Measurements from ENCODE around the gene PEX14.

PEX14 gene

DNA sequence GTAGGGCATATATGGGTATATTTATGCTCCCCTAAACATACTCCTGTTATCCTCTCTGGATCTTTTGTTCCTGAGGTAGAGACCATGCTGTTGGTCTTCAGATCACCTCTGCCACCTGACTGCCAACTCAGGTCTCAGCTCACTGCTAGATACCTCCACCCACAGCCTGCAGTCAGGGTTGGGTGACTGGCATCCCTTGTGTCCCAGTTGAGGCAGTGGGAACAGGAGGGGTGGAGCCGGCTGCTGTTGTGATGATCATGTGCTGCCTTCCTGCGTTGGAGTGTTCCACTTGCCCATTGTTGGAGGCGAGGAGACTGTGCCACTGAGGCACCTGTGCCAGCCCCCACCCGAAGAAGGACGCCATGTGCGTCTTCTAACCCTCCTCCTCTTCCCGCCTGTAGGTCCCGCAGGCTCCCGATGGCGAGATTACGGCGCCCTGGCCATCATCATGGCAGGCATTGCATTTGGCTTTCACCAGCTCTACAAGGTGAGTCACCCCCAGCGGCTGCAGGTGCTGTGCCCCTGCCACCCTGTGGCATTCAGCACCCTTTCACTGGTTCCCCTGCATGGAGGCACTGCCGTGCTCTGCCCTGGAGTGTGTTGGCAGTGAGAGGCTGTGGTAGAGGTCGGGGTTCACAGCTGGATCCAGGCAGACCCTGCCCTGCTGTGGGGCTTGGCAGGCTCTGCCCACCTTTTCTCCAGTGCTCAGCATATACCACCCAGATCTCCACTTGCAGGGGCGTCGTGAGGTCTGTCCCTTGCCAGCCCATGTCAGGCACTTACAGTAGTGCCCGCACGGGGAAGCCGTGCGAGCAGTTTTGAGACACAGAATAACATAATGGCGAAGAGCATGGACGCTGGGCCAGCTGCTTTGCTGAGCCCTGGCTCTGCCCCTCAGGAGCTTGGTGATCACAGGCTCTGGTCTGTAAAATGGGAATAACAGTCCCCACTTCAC lies 143.5 kb downstream of the PEX14 start:
- no peak for DNase-seq (ENCODE audit: low read depth)

DNA sequence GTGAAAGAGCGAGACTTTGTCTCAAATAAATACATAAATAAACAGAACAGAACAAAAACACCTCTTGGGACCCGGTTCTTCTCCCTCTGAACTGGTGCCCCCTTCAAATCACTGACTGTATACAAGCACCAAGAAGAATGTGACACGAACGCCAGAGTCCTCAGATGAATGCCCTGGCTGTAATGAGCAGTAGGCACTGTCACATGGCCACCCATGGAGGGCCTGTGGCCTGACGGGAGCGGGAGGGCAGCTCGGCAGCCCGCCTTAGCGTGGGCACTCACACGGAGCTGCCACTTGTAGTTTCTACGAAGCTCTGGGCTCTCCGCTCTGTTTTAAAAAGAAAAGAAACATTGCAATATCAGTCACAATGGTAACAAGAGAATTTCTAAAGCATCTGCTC lies 146.0 kb downstream of the PEX14 start:
- DNase-seq (ENCODE audit: low read depth): no peak

DNA sequence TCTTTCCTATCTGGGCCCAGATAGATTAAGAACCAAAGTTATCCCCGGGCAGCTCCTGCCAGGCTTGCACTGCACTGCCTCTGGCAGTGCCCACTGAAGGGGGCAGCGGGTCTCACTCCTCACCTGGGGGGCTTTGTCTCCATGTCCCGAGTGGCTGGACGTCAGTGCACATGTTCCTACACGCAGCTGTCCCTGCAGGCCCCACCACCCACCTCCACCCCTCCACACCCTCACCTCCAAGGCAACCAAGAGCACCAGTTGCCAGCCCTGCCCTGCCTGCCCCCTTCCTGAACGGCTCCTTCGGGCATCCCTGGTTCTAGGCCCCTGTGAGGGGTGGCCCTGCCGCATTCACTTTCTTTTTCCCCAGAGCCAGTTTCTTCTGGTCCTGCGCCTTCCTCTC lies 147.2 kb downstream of the PEX14 start:
- DNase-seq (ENCODE audit: low read depth): no peak

DNA sequence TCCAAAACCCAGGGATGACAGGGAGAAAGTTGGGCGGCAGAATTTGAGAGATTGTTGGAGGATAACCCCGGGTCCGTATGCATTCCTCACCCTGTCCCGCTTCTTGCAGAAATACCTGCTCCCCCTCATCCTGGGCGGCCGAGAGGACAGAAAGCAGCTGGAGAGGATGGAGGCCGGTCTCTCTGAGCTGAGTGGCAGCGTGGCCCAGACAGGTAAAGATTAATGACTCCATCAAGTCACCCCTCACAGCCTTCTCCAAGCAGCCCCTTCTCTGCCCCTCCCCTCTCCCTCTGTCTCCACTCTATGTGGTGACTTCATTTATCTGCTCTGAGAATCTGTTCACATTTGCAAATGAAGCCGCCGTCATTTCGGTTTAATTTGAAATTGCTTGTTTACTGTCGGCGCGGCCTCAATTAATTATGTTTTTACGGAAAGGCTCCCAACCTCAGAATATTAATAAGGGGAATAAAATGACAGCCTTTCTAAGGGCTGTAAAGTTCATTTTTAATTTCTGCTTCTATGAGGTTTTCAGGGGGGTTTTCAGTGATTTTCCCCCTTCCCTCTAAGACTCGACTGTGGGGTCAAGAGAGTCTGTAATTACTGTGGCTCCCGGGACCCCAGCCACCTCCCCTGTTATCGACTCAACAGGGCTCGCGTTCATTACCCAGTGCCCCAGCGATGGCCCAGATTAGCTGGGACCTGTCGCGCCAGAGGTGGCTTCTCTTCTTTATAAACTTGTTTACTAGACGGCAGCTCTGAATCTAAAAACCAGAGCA lies 148.3 kb downstream of the PEX14 start:
- DNase-seq (ENCODE audit: low read depth): no peak

DNA sequence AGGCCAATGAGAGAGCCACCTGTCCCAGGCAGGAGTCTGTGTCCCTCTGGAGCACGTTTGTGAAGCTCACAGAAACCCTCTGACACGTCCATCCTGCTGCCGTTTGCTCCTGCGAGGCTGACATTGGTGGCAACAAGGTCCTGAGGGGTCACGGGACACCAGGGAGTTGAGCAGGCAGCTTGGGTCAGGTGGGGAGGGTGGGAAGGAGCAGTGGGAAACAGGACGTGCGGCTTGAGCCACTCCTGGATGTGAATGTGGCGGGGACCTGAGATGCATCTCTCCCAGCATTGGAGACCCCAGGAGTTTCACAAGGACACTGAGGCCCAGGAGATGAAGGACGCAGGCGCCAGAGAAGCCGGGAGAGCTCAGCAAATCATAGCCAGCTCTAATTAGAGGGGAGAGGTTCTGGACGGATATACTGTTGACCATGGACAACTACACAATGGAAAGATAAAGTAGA lies 149.0 kb downstream of the PEX14 start:
- no peak for DNase-seq (ENCODE audit: low read depth)

DNA sequence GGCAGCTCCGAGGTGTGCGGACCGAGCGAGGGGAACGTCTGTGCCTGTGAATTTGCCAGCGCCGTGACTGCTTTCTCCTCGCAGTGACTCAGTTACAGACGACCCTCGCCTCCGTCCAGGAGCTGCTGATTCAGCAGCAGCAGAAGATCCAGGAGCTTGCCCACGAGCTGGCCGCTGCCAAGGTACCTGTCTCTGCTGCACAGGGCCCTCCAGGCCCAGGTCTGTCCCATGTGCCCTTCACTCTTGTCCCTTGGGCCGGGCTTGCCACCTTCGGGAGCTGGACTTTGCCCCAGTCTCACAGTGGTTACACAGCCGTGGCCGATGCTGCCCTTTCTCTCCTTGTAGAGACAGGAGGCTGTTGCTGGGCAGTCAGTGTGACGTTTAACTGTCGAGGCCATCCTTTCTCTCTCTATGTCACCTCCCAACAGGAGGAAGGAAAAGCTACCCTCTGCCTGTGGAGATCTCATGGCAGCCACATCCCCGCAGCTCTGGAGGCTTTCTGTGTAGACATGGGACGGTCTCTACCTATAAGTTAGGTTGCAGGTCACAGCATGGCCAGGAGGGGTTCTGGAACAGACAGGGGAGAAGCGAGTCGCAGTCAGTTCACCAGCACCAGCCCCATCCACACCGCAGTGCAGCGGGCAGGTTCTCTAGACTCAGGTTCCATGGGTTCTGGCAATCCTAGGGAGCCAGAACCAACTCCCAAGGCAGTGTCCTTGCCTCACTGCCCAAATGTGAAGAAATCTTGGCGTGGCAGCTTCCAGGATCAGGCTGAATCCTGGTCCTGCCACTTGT lies 149.7 kb downstream of the PEX14 start:
- DNase-seq (ENCODE audit: low read depth): no peak

DNA sequence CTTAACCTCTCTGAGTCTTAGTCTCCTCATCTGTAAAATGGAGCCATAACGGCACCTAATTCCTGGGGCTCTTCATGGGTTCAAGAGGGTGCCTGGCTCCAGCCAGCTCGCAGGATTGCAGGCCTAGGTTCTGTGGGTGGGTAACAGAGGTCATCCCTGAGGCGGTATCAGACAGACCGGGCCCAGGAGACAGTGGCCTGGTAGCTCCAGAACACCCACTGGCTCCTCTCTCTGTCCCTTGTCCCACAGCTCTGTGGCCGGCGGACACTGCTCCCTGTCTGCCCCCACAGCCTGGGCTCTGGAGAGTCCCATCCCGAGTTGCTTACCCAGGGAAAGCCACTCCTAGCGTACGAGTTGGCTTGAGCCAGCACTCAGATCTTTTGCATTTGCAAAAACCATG lies 150.3 kb downstream of the PEX14 start:
- DNase-seq (ENCODE audit: low read depth): no peak

DNA sequence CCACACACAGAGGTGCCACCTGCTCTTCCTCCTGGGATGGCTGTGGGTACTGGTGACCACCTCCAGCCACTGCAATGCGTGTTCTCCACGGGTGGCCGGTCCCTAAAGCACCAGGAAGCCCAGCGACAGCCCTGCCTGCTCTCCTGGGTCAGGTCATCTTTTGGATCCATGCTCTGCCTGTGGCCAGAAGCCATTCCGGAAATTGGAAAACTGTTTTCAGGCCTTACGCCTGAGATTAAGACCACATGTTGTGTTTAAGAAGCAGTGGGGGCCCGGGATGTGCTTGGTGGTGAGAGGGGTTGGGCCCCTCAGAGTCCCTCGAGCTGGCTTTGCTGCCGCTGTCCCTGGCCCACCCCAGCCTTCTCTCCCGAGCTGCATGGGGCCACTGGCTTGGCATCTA lies 150.8 kb downstream of the PEX14 start:
- no peak for DNase-seq (ENCODE audit: low read depth)

DNA sequence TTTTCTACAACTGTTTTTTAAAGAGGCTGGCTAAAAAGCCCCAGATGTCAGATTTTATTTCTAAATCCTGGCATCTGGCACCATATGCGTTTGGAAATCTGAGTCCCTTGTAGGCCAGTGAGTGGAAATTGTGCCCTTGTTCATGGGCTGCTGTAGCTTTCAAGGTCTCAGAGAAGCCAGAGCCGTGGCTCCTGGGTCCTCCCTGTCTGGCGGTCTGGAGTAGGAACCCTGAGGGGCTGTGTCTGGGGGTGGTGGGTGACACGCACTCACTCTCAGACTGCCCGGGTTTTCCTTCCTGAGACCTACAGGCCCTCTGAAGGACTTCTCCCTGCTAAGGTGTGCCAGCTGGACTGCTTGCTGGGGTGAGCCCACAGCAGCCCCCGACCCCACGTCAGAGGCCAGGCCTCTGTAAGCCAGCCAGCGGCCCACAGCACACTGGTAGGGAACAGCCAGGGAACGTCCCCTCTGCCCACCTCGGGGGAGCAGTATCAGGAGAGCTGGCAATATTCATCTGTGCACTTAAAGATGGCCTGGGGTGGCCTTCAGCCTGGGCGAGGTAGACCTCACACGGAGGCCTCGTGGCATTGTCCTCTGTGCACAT lies 151.5 kb downstream of the PEX14 start:
- DNase-seq (ENCODE audit: low read depth): no peak

DNA sequence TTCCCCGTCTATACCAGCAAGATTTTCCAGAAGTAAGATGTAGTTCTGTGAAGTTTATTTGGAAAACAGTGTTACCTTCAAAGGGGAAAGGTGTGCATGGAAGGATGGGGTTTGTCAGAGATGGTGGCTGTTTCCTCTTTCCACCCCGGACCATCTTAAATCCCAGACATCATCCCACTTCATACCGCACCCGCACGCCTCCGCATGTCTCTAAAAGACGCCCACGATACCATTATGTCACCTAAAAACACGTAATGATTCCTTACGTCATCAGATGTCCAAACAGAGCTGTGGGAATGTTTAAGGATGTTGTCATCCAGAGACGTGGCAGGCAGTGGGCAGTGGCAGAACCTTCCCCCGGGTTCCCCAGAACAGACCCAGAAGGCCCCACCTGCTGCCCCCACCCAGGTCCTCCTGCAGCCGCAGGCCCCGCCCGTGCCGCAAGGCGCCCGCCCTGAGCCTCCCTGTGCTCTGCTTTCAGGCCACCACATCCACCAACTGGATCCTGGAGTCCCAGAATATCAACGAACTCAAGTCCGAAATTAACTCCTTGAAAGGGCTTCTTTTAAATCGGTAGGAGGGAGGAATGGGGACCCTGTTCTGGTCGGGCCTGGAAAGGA lies 152.2 kb downstream of the PEX14 start:
- DNase-seq (ENCODE audit: low read depth): no peak

DNA sequence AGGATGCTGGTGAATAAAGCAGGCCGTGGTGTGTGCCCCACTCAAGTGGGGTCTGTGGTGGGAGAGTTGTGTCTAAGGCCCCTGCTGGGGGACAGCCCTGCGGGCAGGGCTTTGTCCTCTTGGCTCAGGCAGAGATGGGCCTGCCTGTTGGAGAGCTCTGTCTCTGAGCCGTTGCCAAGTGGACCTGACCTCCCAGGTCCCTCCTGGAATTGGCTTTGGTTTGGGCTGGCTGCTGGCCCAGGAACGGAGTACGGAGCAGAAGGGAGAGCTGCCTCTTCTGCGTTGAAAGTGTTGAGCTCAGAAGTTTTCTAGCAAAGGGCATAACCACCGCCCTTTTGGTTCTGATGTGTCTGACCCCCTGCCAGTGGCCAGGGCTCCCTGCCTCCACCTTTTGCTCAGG lies 153.9 kb downstream of the PEX14 start:
- DNase-seq (ENCODE audit: low read depth): peak; percentile 52

DNA sequence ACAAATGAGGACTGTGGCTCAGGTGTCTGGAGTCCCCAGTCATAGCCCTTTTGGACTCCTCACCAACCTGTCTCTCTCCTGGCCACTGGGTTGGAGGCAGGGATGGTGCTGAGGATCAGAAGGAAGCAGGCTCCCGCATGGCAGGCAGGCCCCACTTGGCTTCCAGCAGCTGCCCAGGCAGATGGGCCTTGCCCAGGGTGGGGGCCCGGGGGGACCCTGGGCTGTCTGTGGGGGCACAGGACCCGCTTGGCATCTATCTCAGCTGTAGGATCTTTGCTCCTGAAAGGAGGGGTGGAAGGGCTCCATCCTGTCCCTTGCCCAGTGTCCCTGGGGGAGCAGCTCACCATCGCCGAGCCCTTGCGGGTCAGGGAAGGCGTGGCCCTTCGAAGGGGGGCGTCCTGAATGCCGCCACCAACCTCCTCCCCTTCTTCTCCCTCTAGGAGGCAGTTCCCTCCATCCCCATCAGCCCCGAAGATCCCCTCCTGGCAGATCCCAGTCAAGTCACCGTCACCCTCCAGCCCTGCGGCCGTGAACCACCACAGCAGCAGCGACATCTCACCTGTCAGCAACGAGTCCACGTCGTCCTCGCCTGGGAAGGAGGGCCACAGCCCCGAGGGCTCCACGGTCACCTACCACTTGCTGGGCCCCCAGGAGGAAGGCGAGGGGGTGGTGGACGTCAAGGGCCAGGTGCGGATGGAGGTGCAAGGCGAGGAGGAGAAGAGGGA lies 154.5 kb downstream of the PEX14 start:
- no peak for DNase-seq (ENCODE audit: low read depth)

DNA sequence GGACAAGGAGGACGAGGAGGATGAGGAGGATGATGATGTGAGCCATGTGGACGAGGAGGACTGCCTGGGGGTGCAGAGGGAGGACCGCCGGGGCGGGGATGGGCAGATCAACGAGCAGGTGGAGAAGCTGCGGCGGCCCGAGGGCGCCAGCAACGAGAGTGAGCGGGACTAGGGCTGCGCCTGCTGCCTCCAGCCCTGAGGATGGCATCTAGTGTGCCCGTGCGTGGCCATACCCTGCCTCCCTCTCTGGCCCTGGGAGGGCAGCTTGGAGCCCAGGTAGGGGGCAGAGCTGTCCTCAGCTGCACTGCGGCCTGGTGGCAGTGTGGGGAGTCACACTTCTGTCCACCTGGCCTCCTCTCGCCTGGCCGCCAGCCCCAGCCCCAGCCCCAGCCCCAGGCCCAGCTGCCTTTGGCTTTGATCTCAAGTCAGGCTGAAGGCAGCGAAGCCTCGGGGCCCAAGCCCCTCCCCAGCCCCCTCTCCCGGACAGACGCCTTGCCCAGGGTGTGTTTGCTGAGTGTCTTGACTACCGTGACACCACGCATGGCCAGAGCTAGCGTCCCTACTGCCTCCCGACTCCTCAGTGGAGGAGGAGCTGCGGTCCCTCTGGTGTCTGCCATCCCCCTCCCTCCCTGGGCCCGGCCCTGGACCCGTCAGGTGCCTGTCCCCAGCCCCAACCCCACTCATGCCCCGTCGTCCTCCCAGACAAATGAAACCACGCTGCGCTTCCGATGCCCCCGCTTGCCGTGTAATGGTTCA lies 155.2 kb downstream of the PEX14 start:
- no peak for DNase-seq (ENCODE audit: low read depth)

DNA sequence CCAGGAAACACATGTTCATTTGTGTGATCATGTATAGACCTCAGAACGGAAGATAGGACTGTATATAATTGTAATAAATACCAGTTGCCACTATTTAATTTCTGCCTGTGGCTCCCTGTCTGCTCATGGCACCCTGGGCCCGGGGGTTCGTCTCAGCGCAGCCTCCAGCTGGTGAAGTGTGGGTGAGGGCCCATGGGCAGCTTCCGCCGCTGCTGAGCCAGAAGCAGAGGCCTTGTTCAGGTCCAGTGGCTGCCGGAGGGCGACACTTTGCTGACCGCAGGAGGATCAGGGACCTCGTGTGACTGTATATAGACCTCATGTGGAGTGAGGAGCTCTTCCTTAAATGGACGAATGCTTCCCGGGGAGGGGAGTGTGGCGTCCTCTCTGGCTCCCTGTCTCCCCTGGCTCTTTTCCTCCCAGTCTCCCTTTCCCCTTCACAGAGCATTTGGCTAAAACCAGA lies 155.9 kb downstream of the PEX14 start:
- no peak for DNase-seq (ENCODE audit: low read depth)

DNA sequence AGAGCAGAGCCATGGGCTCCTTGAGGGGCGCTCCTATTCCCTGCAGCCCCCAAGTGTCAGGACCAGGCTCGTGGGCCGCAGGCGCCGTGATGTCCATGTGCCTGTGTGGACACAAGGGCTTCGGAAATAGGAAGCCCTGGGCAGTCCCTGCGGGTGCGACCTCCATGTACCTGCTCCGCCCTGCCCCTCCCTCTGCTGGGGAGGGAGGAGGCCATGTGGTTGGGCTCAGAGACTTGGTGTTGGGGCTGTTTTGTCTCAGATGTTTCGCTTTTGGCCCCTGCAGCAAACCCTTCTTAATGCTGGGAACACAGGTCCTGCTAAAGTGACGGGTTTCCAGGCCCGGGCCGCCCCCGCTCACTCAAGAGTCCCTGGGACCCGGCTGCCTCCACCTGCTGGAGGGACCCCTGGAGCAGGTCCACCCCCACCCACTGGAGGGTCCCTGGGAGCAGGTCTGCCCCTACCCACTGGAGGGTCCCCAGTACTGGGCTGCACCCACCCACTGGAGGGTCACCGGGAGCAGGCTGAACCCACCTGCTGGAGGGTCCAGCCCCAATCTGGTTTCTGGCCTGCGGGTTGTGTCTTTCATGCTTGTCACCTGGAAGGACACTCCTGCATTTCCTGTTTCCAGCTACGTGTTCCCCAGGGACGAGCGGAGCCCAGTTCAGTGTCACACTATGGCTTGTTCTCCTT lies 156.5 kb downstream of the PEX14 start:
- DNase-seq (ENCODE audit: low read depth): no peak

DNA sequence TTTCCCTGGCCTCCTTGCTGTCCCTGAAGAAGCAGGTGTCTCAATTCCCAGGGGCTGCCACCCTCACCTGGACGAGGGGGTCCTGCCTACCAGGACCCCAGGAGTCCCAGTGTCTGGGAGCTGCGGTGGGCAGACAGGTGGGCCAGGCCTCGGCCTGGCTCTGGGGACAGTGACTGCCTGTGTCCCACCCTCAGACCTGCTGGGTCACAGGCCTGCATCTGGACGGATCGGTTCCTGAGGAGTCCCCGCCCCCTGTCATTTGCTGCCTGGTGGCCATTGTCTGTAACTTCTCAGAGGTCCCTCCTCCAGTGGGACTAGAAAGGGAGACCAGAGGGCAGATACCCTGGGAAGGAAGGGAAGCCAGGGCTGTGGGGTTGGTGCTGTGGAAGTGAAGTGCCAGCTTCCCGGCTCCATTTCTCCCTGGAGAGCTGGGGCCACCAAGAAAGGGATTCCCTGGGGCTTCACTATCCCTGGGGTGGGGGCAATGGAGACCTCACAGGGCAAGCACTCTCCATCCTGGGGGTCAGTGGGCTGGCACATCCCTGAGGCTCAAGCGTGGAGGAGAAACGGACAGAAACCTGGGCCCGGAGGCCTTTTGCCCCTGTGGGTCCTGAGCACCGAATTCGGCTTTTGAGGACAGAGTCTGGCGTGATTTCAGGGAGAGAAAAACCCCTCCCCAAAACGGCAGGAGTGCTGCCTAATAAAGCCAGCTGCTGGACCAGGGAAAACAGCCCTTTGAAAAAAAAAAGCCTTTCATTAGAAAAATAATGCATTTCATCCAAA lies 157.3 kb downstream of the PEX14 start:
- no peak for DNase-seq (ENCODE audit: low read depth)

DNA sequence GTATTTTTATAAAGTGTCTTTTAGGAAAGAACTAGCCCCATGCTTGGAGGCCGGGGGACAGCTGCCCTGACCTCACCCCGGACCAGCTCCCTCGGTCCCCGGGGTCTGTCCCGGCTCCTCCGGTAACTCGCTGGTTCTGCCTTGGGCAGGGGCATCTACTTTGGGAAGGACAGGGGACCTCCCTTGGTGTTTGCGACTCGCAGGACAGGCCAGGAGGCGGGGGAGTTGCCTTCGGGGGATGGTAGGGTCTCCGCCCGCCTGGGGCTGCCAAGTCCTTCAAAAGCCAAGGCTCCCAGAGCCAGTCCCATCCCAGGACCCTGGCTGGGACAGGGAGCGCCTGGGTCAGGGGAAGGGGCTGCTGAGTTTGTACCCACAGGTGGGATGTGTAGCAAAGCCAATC lies 157.9 kb downstream of the PEX14 start:
- no peak for DNase-seq (ENCODE audit: low read depth)

DNA sequence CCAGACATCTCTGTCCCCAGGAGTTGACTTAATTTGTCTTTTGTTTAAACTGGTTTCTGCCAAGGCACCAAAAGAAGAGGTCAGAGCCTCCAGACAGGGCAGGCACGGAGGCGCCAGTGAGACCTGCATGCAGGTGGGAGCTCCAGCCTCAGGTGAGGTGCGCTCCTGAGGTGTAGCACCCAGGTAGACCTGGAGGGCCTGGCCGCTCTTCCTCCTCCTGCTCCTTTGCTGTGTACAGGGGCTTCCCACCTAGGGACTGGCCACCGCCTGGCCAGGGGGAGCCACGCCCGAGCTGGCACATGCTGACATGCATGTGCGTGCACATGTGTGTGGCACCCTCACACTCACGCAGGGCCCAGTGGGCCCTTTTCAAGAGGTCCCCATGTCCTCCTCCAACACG lies 158.7 kb downstream of the PEX14 start:
- no peak for DNase-seq (ENCODE audit: low read depth)

DNA sequence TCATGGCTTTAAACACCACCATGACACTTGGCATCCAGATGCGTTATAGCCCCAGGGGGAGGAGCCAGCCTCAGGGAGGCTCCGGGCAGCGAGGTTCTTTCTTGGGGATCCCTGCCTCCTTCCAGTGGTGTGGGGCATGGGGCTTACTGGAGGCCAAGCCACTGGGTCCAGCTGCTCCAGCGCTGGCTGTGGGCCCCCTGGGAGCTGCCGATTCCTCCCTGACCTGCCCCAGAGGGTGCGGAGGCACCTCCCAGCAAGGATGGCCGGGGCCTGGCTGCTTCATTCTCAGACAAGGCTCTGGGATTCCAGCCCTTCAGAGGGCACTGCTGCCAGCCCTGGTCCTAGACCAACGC lies 159.3 kb downstream of the PEX14 start:
- no peak for DNase-seq (ENCODE audit: low read depth)
